HepG2 (cell line): ENCODE measurements around the gene ANKRD52. TPM values are rescaled to one million over a fixed set of nuclear protein-coding genes. Genes with fewer than 3 reads are reported as not detected.

Experiments used
- AHR ChIP-seq: IDR thresholded peaks from 2 replicates; pipeline ENCODE4 v1.6.1; 2018; ENCODE audit warnings: missing genetic modification reagents, missing compliant biosample characterization
- ATAD3A ChIP-seq: sonication (generic); formaldehyde crosslinking; IDR thresholded peaks from 2 replicates; pipeline ENCODE4 v1.4.0; 2020; ENCODE audit warnings: missing genetic modification reagents
- ATF7 ChIP-seq, 2 experiments: fragments of 450-650 bp in 1 of 2; sonication (generic) in 1 of 2; formaldehyde crosslinking in 1 of 2; IDR thresholded peaks; 2 replicates each; pipeline versions ENCODE4 v1.4.0 to v1.6.1; 2016 to 2020; ENCODE audit warnings: antibody characterized with exemption in 1 of 2, mild to moderate bottlenecking in 1 of 2, missing genetic modification reagents in 1 of 2
- ATF7-NPFF ChIP-seq: sonication (generic); formaldehyde crosslinking; IDR thresholded peaks from 2 replicates; pipeline ENCODE4 v1.8.1; 2023; ENCODE audit warnings: mild to moderate bottlenecking, low read depth, missing genetic modification reagents, moderate library complexity
- CREM ChIP-seq, 2 experiments: sonication (generic) in 1 of 2; formaldehyde crosslinking in 1 of 2; IDR thresholded peaks; 2 replicates each; pipeline versions ENCODE4 v1.4.0 to v1.6.1; 2016 to 2020; ENCODE audit warnings: antibody characterized with exemption in 1 of 2, mild to moderate bottlenecking in 1 of 2, missing genetic modification reagents in 1 of 2
- GABPA ChIP-seq, 2 experiments: IDR thresholded peaks; 2 replicates each; pipeline ENCODE4 v1.6.1; 2011 to 2016; ENCODE audit warnings: low read depth in 2 of 2, low read length in 1 of 2, missing biosample characterization in 1 of 2, missing genetic modification characterization in 1 of 2
- ISL2 ChIP-seq: sonication (generic); formaldehyde crosslinking; IDR thresholded peaks from 2 replicates; pipeline ENCODE4 v1.5.0; 2020; ENCODE audit warnings: missing genetic modification reagents
- KAT8 ChIP-seq: IDR thresholded peaks from 2 replicates; pipeline ENCODE4 v1.6.1; 2016; ENCODE audit warnings: missing genetic modification reagents, missing compliant biosample characterization
- KLF15 ChIP-seq: sonication (generic); formaldehyde crosslinking; IDR thresholded peaks from 2 replicates; pipeline ENCODE4 v1.8.1; 2023; ENCODE audit warnings: borderline replicate concordance, mild to moderate bottlenecking, inconsistent platforms, missing genetic modification reagents, mixed read lengths
- NCOA5 ChIP-seq: sonication (generic); formaldehyde crosslinking; IDR thresholded peaks from 2 replicates; pipeline ENCODE4 v1.4.0; 2020; ENCODE audit warnings: missing genetic modification reagents
- NFKBIZ ChIP-seq: IDR thresholded peaks from 2 replicates; pipeline ENCODE4 v1.6.1; 2018; ENCODE audit warnings: missing genetic modification reagents, missing compliant biosample characterization
- NR1H2 ChIP-seq: sonication (generic); formaldehyde crosslinking; IDR thresholded peaks from 2 replicates; pipeline ENCODE4 v1.8.1; 2022; ENCODE audit warnings: low read depth, missing genetic modification reagents, borderline replicate concordance
- PAF1 ChIP-seq: IDR thresholded peaks from 2 replicates; pipeline ENCODE4 v1.6.1; 2016; ENCODE audit warnings: missing genetic modification reagents, missing compliant biosample characterization
- PAWR ChIP-seq: sonication (generic); formaldehyde crosslinking; IDR thresholded peaks from 2 replicates; pipeline ENCODE4 v1.4.0; 2020; ENCODE audit warnings: missing genetic modification reagents, mild to moderate bottlenecking, borderline replicate concordance
- RBFOX2 ChIP-seq: fragments of 200-400 bp; formaldehyde crosslinking; IDR thresholded peaks from 2 replicates; pipeline ENCODE4 v1.6.1; 2017; ENCODE audit warnings: low read depth, mild to moderate bottlenecking, low read length
- ZBTB3 ChIP-seq: sonication (generic); formaldehyde crosslinking; IDR thresholded peaks from 2 replicates; pipeline ENCODE4 v1.4.0; 2020; ENCODE audit warnings: low read depth, mild to moderate bottlenecking, moderate library complexity, missing genetic modification reagents, borderline replicate concordance
- ZFAT ChIP-seq: sonication (generic); formaldehyde crosslinking; conservative IDR thresholded peaks from 2 replicates; pipeline ENCODE4 v1.8.1; 2023; ENCODE audit warnings: missing genetic modification reagents, inconsistent platforms
- ZNF224 ChIP-seq: sonication (generic); formaldehyde crosslinking; IDR thresholded peaks from 2 replicates; pipeline ENCODE4 v1.5.0; 2020; ENCODE audit warnings: mild to moderate bottlenecking, missing genetic modification reagents
- ZNF501 ChIP-seq: sonication (generic); formaldehyde crosslinking; IDR thresholded peaks from 2 replicates; pipeline ENCODE4 v1.5.1; 2020; ENCODE audit warnings: mild to moderate bottlenecking, moderate library complexity, missing genetic modification reagents
- ZNF564 ChIP-seq: sonication (generic); formaldehyde crosslinking; IDR thresholded peaks from 2 replicates; pipeline ENCODE4 v1.8.1; 2023; ENCODE audit warnings: mild to moderate bottlenecking, missing genetic modification reagents
- ZNF749 ChIP-seq: sonication (generic); formaldehyde crosslinking; IDR thresholded peaks from 2 replicates; pipeline ENCODE4 v1.8.0; 2022; ENCODE audit warnings: mild to moderate bottlenecking, missing genetic modification reagents, moderate library complexity, borderline replicate concordance
- ZNF883 ChIP-seq: sonication (generic); formaldehyde crosslinking; IDR thresholded peaks from 2 replicates; pipeline ENCODE4 v1.5.1; 2020; ENCODE audit warnings: mild to moderate bottlenecking, missing genetic modification reagents; ENCODE audit errors: not compliant biosample characterization
- ZSCAN30 ChIP-seq: sonication (generic); formaldehyde crosslinking; IDR thresholded peaks from 2 replicates; pipeline ENCODE4 v1.5.0; 2020; ENCODE audit warnings: mild to moderate bottlenecking, missing genetic modification reagents
- polyA plus RNA-seq, 8 experiments: library from polyadenylated mRNA; depleted of rRNA in 3 of 8; stranded (reverse) in 7 of 8; unstranded in 1 of 8; fragments of >200 nt; fragmentation: Illumina TruSeq in 4 of 8; extraction: Trizol in 4 of 8; gene quantifications; 2 replicates each; pipeline versions ENCODE4 v1.2.1 to v1.2.3, GENCODE V29; 2011 to 2016; ENCODE audit warnings: low read depth in 4 of 8, missing spikeins in 1 of 8, mixed read lengths in 1 of 8; ENCODE audit not compliant: insufficient read depth in 1 of 8
- total RNA-seq, 5 experiments: library from RNA; depleted of rRNA; stranded (reverse); fragments of >200 nt; fragmentation: Illumina TruSeq; extraction: Trizol; gene quantifications; 2 replicates each; pipeline ENCODE4 v1.2.3, GENCODE V29; 2016; ENCODE audit warnings: low read depth in 1 of 5
- TF ChIP-seq, protein P1 (sequence below): fragments of 450-650 bp; IDR thresholded peaks from 2 replicates; pipeline ENCODE4 v1.6.1; 2017; ENCODE audit warnings: mild to moderate bottlenecking
- TF ChIP-seq, protein P2 (sequence below): sonication (generic); formaldehyde crosslinking; IDR thresholded peaks from 2 replicates; pipeline ENCODE4 v1.5.0; 2020; ENCODE audit warnings: mild to moderate bottlenecking, missing genetic modification reagents

ANKRD52 gene
- total and polyA plus RNA-seq, 2 of the 13 experiments (the other 11 are each of a cell fraction or from before 2014, with no cell fraction given), result 7.8 to 9.2 TPM

DNA sequence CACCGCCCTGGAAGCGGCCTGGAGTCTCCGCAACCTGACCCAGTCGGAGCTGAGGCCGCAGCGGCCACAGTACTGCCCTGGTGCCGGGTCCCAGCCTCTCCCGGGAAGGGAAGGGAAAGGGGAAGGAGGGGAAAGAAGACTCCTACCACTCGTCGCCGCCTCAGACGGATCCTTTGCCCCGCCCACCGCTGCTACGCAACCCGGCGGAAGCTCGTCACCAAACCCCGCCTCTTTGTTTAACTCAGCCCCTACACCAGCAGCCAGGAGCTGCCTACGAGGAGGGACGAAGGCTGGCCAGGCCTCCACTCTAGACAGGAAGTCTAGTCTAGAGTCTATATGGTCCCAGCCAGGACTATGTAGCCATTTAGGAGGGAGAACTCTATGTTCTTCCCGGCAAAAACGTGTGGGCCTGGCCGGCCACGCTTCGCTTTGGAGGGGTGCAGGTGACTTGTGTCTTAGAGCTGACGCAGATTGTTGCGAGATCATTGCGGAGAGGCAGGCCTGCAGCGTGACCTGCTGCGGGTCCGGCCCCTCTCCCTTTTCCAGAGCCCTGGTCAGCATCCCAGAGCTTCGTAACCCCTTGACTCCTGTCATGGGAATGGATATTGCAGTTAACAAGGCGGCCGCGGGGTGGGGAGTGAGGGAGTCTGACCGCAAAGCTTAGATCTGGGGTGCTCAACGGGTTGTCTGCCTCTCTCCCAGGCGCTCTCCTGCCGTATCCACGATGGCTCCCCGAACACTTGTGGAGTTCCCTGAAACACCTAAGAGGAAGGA lies 36.2 kb downstream of the ANKRD52 start, which contains the start of gene RNF41 (continued):
- TF ChIP-seq NCOA5 (CRISPR knock-in tag), result no peak
- TF ChIP-seq AHR (CRISPR knock-in tag), result no peak
- TF ChIP-seq CREM (IDR thresholded peaks at IDR 0.05), result peak; percentile 91
- no peak for TF ChIP-seq CREM (CRISPR knock-in tag; IDR thresholded peaks at IDR 0.05)
- no peak for TF ChIP-seq KLF15
- TF ChIP-seq ZFAT (CRISPR knock-in tag), result no peak
- TF ChIP-seq ZNF224 (CRISPR knock-in tag), result peak; percentile 75; the same call in 1 of the 2 replicates
- TF ChIP-seq ZNF749 (CRISPR knock-in tag), result peak; percentile 61; the same call in 1 of the 2 replicates
- peak; percentile 67 for TF ChIP-seq ZNF883 (CRISPR knock-in tag)
- peak; percentile 77 for TF ChIP-seq RBFOX2
- TF ChIP-seq, protein P1, sequence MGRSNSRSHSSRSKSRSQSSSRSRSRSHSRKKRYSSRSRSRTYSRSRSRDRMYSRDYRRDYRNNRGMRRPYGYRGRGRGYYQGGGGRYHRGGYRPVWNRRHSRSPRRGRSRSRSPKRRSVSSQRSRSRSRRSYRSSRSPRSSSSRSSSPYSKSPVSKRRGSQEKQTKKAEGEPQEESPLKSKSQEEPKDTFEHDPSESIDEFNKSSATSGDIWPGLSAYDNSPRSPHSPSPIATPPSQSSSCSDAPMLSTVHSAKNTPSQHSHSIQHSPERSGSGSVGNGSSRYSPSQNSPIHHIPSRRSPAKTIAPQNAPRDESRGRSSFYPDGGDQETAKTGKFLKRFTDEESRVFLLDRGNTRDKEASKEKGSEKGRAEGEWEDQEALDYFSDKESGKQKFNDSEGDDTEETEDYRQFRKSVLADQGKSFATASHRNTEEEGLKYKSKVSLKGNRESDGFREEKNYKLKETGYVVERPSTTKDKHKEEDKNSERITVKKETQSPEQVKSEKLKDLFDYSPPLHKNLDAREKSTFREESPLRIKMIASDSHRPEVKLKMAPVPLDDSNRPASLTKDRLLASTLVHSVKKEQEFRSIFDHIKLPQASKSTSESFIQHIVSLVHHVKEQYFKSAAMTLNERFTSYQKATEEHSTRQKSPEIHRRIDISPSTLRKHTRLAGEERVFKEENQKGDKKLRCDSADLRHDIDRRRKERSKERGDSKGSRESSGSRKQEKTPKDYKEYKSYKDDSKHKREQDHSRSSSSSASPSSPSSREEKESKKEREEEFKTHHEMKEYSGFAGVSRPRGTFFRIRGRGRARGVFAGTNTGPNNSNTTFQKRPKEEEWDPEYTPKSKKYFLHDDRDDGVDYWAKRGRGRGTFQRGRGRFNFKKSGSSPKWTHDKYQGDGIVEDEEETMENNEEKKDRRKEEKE, result no peak
- no peak for TF ChIP-seq ZSCAN30
- peak; percentile 78 for TF ChIP-seq ZNF501 (CRISPR knock-in tag)
- TF ChIP-seq ZBTB3 (CRISPR knock-in tag), result 0 out of 2 replicates have a peak, but pooled peaks have one; percentile 60
- no peak for TF ChIP-seq PAF1
- TF ChIP-seq ATAD3A (CRISPR knock-in tag), result no peak
- peak; percentile 8; the same call in 1 of the 2 replicates for TF ChIP-seq ATF7-NPFF (CRISPR knock-in tag)
- no peak for TF ChIP-seq NR1H2
- no peak for TF ChIP-seq ATF7 (IDR thresholded peaks at IDR 0.05)
- TF ChIP-seq ATF7 (CRISPR knock-in tag; IDR thresholded peaks at IDR 0.05), result peak; percentile 82
- 0 out of 2 replicates have a peak, but pooled peaks have one; percentile 44 for TF ChIP-seq NFKBIZ
- TF ChIP-seq, protein P2, sequence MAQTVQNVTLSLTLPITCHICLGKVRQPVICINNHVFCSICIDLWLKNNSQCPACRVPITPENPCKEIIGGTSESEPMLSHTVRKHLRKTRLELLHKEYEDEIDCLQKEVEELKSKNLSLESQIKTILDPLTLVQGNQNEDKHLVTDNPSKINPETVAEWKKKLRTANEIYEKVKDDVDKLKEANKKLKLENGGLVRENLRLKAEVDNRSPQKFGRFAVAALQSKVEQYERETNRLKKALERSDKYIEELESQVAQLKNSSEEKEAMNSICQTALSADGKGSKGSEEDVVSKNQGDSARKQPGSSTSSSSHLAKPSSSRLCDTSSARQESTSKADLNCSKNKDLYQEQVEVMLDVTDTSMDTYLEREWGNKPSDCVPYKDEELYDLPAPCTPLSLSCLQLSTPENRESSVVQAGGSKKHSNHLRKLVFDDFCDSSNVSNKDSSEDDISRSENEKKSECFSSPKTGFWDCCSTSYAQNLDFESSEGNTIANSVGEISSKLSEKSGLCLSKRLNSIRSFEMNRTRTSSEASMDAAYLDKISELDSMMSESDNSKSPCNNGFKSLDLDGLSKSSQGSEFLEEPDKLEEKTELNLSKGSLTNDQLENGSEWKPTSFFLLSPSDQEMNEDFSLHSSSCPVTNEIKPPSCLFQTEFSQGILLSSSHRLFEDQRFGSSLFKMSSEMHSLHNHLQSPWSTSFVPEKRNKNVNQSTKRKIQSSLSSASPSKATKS (CRISPR knock-in tag), result no peak
- peak; percentile 70 for TF ChIP-seq ISL2
- no peak; the same call in 1 of the 2 replicates for TF ChIP-seq ZNF564
- no peak for TF ChIP-seq PAWR (CRISPR knock-in tag)
- TF ChIP-seq GABPA (IDR thresholded peaks at IDR 0.05; ENCODE audit: low read depth, low read length), result peak; percentile 66
- TF ChIP-seq GABPA (CRISPR knock-in tag; IDR thresholded peaks at IDR 0.05; ENCODE audit: low read depth), result peak; percentile 93
- peak; percentile 94 for TF ChIP-seq KAT8 (CRISPR knock-in tag)
